ENCODE results near the gene TUBB4B. TPM values are rescaled to one million over a fixed set of nuclear protein-coding genes. Genes with fewer than 3 reads are reported as not detected.

Gene TUBB4B
- total RNA-seq, 1 donor from 2014 or later, result 321 TPM

- peak; percentile 25 for ATAC-seq
Measured at GRCh38 chr9:137226338-137227053, 14.6 kb upstream of the TUBB4B start.

GRCh38 chr9:137227054-137227852 lies 13.8 kb upstream of the TUBB4B start, which contains the start of gene RNF224:
RNF224 (plus strand) TSS chr9:137227502; CDS start chr9:137228336, 834 bp downstream.
- peak; percentile 37 for ATAC-seq

GRCh38 chr9:137227853-137228505 lies 13.1 kb upstream of the TUBB4B start:
- ATAC-seq, result no peak

GRCh38 chr9:137228506-137228967 lies 12.6 kb upstream of the TUBB4B start:
- no peak for ATAC-seq

GRCh38 chr9:137228968-137229896 lies 11.9 kb upstream of the TUBB4B start:
- no peak for ATAC-seq

- no peak for ATAC-seq
Measured at GRCh38 chr9:137229903-137230704, 11.0 kb upstream of the TUBB4B start.

- no peak for ATAC-seq
Measured at GRCh38 chr9:137230705-137231371, 10.2 kb upstream of the TUBB4B start, which contains the start of gene SLC34A3. SLC34A3 (plus strand) TSS chr9:137230901; CDS start chr9:137231703, 802 bp downstream.

GRCh38 chr9:137231372-137232039 lies 9.6 kb upstream of the TUBB4B start:
- ATAC-seq, result no peak

GRCh38 chr9:137232101-137232500 lies 9.0 kb upstream of the TUBB4B start:
- ATAC-seq, result no peak

GRCh38 chr9:137232510-137232909 lies 8.6 kb upstream of the TUBB4B start:
- no peak for ATAC-seq

- ATAC-seq, result peak; percentile 0
Measured at GRCh38 chr9:137233143-137233980, 7.7 kb upstream of the TUBB4B start.

GRCh38 chr9:137234055-137234697 lies 6.9 kb upstream of the TUBB4B start:
- no peak for ATAC-seq

GRCh38 chr9:137234758-137235423 lies 6.2 kb upstream of the TUBB4B start:
- ATAC-seq, result no peak

GRCh38 chr9:137235424-137236237 lies 5.5 kb upstream of the TUBB4B start:
- ATAC-seq, result no peak

- ATAC-seq, result peak; percentile 42
Measured at GRCh38 chr9:137236238-137236935, 4.7 kb upstream of the TUBB4B start.

- no peak for ATAC-seq
Measured at GRCh38 chr9:137236936-137237421, 4.1 kb upstream of the TUBB4B start.

Measured in esophagus mucosa (tissue), 1 donor.